ENCODE results near the gene OSR1. TPM values are rescaled to one million over a fixed set of nuclear protein-coding genes. Genes with fewer than 3 reads are reported as not detected.

The OSR1 gene
- total RNA-seq, 1 donor from 2014 or later = 9.7 TPM

DNA sequence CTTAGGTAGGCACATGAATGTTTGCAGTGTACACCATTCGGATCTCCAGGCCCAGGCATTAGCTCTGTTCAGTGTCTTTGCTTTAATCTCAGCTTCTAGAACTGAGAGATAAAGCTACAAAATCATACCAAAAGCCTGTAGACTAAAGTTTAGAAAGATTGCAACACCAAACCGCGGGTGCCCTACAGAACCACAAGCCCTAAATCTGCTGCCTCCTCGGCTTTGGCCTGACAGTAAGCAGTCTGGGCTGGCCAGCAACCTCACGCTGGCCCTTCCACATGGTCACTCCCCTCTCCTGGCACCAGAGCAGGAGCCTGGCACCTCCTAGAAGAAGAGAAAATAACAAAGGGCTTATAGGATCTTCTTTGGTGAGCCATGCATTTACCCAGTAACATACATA is 8.9 kb upstream of the OSR1 start:
- TF ChIP-seq, protein P1, sequence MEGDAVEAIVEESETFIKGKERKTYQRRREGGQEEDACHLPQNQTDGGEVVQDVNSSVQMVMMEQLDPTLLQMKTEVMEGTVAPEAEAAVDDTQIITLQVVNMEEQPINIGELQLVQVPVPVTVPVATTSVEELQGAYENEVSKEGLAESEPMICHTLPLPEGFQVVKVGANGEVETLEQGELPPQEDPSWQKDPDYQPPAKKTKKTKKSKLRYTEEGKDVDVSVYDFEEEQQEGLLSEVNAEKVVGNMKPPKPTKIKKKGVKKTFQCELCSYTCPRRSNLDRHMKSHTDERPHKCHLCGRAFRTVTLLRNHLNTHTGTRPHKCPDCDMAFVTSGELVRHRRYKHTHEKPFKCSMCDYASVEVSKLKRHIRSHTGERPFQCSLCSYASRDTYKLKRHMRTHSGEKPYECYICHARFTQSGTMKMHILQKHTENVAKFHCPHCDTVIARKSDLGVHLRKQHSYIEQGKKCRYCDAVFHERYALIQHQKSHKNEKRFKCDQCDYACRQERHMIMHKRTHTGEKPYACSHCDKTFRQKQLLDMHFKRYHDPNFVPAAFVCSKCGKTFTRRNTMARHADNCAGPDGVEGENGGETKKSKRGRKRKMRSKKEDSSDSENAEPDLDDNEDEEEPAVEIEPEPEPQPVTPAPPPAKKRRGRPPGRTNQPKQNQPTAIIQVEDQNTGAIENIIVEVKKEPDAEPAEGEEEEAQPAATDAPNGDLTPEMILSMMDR (IDR thresholded peaks at IDR 0.05) = no peak
- no peaks in the 10 kb centered on the region for H3K36me3 ChIP-seq
- H3K4me1 ChIP-seq = peaks cover 6% of the 10 kb centered on the region
- H3K27me3 ChIP-seq = peaks cover 16% of the 10 kb centered on the region
- no peak for ATAC-seq
- intact Hi-C loops (cut with DNase I) = no loop called here
- H3K4me3 ChIP-seq = no peak overlapping the region
- no peaks in the 10 kb centered on the region for H3K9me3 ChIP-seq
- DNase-seq = no peak
- H3K27ac ChIP-seq = no peak overlapping the region

DNA sequence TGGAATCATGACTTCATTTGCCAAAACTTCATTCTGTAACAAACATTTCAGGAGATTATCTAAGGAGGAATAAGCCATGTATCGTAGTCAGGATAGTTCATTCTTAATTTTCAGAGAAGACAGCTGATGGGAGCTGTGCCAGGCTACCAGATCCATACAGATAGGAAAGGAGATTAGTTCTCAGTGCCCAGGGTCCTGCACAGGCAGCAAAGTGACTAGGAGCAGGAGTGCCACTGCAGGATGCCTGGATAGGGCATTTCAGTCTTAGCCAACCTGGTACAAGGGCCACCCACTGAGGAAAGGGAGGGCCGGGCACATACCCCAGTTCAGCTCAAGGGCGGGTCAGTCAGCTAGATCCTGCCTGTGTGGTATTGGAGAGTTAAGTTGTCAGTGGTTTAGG is 6.7 kb upstream of the OSR1 start:
- H3K9me3 ChIP-seq = no peaks in the 10 kb centered on the region
- DNase-seq (no peak), ATAC-seq (no peak)
- H3K27me3 ChIP-seq = peaks cover 28% of the 10 kb centered on the region
- no peaks in the 10 kb centered on the region for H3K36me3 ChIP-seq
- peaks cover 6% of the 10 kb centered on the region for H3K4me1 ChIP-seq
- intact Hi-C loops (cut with DNase I) = no loop called here
- TF ChIP-seq, protein P1 (IDR thresholded peaks at IDR 0.05) = no peak
- no peak overlapping the region for H3K27ac ChIP-seq
- H3K4me3 ChIP-seq = no peak overlapping the region

DNA sequence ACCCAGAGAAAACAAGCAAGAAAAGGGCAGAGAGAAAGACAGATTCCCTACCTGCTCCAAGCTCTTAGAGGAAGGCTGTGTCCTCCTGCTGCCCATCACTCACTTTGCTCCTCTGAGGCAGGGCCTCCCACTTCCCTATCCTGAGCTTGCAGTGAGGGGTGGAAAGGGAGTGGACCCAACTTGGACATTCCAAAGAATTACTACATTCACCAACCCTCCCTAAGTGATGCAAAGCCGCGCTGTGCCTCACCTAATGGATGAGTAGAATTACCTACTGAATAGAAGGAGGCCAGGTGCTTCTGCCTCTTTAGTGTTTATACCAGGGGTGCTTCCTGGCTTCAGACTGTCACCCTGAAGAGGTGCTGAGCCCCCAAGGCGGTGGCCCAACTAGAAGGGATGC is 5.6 kb upstream of the OSR1 start:
- H3K4me1 ChIP-seq = peaks cover 6% of the 10 kb centered on the region
- H3K27me3 ChIP-seq = peaks cover 39% of the 10 kb centered on the region
- TF ChIP-seq, protein P1 (IDR thresholded peaks at IDR 0.05) = no peak
- H3K27ac ChIP-seq = no peak overlapping the region
- no peaks in the 10 kb centered on the region for H3K9me3 ChIP-seq
- H3K36me3 ChIP-seq = no peaks in the 10 kb centered on the region
- DNase-seq (no peak), ATAC-seq (no peak)
- intact Hi-C loops (cut with DNase I) = no loop called here
- no peak overlapping the region for H3K4me3 ChIP-seq

DNA sequence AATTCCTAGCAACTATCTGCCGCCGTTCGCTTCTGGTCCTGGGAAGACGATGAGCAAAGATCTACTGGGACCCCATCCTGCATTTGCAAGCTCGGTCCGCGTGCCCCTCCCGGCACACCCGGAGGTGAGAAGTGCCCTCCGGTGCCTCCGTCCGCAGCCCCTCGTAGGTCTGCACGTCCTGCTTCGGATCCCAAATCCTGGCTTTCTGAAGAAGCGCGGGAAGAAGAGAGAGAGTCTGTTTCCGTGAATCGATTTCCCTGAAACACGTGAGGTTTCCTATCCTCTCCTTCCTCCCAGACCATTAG is 5.0 kb upstream of the OSR1 start:
- intact Hi-C loops (cut with DNase I) = no loop called here
- peaks cover 6% of the 10 kb centered on the region for H3K4me1 ChIP-seq
- H3K27me3 ChIP-seq = peaks cover 42% of the 10 kb centered on the region
- no peaks in the 10 kb centered on the region for H3K9me3 ChIP-seq
- peak overlapping the region; percentile 59 for H3K4me3 ChIP-seq
- DNase-seq = peak; percentile 60
- ATAC-seq = no peak
- no peaks in the 10 kb centered on the region for H3K36me3 ChIP-seq
- H3K27ac ChIP-seq = no peak overlapping the region
- TF ChIP-seq, protein P1 (IDR thresholded peaks at IDR 0.05) = no peak

DNA sequence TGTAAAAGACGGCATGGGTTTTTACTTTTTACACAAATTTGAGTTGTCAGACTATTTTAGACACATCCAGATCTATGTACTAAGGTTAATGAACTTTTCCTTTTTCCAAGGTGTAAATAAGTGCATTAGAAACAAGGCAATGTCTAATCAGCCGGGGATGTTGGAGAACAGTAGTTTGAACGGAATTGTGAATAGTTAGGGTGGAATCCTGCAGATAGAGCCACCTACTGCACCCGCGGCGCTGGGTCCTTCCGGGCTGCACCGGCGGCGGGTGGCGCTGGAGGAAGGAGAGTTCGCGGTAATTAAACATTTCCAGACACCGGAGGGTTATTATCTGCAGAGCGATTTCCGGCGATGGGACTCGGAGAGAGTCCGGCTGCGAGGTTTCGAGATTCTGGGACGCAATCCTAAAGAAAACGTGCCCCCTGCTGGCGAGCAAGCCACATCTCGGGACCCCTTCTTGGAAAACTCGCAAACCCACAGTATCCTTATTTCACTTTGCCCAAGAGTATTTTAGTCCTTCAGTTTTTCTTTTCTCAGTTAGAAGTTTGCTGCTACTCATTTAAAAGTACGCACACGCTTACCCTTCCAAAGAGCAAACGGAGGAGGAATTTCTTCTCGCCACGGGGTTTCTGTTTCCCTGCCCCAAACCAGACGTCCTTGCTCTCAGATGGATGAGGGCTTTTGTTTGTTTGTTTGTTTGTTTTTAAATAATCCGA is 4.5 kb upstream of the OSR1 start:
- Histone ChIP-seq H3K4me3 (peak overlapping the region; percentile 59), H3K27ac (no peak overlapping the region), H3K27me3 (peaks cover 45% of the 10 kb centered on the region), H3K9me3 (no peaks in the 10 kb centered on the region), H3K4me1 (peaks cover 9% of the 10 kb centered on the region), H3K36me3 (no peaks in the 10 kb centered on the region)
- TF ChIP-seq, protein P1 (IDR thresholded peaks at IDR 0.05) = peak; percentile 81
- intact Hi-C loops (cut with DNase I) = no loop called here
- DNase-seq = peak; percentile 83
- peak; percentile 81 for ATAC-seq

Measured in upper lobe of right lung (tissue), 1 donor.